GM04503 (cell line): ENCODE measurements around the gene ARL10.
A peak's percentile ranks its signal among the peaks of the same experiment; 100 is the strongest.

Source experiments
- DNase-seq: peaks from one replicate; pipeline ENCODE4 v3.0.0-alpha.2; 2012; ENCODE audit warnings: low read depth

The ARL10 gene

DNA sequence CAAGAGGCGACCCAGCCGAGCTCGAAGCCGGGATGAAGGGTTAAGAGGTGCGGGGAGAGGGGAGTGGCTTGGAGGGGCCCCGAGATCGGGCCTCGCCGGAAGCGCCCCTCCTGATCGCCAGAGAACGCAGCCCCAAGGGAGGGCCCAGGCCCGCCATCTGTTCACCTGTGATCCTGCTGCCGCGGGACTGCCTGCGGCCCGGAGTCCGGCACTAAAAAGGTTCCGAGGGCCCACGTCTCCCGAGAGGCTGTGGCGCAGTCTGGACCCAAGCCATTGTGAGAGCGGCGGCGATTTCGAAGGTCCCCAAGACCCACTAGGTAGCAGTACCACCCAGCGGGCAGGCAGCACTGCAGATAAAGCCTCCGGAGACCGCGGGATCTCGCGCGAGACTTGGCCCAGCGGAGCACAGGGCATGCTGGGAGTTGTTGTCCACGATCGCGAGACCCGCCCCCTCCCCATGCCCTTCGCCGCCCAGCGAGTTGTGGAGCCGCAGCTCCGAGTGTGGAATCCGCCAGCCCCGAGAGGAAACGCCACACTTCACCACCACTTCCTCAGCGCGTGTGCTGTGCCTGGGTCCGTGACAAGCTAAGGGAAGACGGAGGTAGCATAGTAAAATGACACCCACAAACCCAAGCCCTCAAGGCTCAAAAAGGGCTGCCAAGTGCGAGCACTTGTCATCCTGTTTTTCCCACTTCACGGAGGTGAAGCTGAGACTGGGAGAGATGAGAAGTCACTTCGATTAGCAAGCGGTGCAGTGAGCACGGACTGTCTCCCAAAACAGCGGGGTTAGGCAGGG is 3.7 kb upstream of the ARL10 start, which contains the start of gene KIAA1191:
Gene KIAA1191, minus strand, starts transcription at position 328 of the 796 bp plus-strand sequence. CDS start 2,256 bp downstream, outside the sequence.
- DNase-seq = peak; percentile 58

DNA sequence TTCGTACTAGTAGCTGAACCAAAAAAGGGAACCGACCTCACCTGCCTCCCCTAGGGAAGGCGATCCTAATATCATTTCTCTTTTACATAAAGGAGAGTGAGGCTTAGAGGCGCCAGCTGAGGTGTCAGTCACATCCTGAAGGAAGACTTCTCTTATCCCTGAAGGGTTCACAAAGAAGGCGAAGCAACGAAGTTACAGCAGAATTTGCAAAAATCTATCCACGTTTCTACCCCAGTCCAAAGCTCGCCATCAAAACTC is 3.1 kb upstream of the ARL10 start:
- no peak for DNase-seq

DNA sequence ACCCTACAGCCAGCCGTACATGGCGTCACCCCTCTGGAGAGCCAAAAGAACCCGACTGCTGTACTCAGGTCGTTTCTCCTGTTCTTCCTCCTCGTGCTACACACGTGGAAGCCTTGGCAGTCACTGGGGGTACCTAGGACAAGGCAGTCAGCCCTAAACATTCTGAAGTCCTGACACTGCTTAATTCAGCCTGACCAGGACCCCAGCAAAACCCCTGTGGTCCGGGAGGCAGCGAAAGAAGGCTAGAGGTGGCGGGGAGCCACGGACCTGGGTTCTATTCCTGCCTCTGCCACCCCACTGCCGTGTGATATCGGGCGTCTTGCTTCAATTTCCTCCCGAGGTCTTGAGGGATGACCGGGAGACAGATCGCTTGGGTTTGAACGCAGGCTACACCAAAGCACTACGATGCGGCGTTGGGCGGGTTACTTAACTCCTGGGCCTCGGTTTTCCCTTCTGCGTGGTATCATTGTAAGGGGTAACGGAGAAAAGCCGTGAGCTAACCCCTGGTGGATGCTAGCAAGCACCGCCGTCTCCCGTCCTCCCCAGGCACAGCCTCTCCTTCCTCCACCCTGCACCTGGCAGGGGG is 429 bp upstream of the ARL10 start:
- no peak for DNase-seq

DNA sequence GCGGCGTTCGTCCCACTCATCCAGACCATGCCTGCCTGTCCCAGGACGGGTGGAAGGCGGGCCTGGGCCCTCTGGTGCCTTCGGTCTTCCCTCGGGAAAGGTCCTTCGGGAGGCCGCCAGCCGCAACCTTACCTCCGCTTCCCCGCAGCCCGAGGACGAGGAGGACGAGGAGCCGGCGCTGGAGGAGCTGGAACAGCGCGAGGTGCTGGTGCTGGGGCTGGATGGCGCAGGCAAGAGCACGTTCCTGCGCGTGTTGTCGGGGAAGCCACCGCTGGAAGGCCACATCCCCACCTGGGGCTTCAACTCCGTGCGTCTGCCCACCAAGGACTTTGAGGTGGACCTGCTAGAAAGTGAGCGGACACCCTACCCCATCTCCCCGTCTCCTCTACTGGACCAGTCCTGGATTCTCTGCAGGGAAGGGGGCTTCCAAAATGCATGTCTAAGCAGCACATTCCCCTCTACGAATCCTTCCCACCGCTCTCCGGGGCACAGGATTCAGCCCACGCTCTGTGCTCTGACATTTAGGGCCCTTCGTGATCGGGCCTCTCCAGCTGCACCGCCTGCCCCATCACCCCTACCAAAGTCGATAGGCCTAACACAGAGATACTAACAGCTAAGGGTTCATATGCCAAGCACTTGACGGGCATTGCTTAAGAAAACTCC is 1.1 kb downstream of the ARL10 start:
- no peak for DNase-seq

DNA sequence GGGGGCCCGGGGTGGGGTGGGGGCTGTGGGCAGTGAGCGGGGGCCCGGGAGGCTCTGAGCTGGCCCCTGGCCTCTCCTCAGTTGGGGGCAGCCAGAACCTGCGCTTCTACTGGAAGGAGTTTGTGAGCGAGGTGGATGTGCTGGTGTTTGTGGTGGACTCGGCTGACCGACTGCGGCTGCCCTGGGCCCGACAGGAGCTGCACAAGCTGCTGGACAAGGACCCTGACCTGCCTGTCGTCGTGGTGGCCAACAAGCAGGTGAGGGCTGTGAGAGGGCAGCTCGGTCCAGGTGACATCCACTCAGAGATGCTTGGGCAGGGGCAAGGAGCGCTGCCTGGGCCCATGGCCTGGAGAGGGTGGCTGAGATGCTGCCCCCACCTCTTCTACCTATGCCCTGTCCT is 3.4 kb downstream of the ARL10 start:
- DNase-seq = no peak

DNA sequence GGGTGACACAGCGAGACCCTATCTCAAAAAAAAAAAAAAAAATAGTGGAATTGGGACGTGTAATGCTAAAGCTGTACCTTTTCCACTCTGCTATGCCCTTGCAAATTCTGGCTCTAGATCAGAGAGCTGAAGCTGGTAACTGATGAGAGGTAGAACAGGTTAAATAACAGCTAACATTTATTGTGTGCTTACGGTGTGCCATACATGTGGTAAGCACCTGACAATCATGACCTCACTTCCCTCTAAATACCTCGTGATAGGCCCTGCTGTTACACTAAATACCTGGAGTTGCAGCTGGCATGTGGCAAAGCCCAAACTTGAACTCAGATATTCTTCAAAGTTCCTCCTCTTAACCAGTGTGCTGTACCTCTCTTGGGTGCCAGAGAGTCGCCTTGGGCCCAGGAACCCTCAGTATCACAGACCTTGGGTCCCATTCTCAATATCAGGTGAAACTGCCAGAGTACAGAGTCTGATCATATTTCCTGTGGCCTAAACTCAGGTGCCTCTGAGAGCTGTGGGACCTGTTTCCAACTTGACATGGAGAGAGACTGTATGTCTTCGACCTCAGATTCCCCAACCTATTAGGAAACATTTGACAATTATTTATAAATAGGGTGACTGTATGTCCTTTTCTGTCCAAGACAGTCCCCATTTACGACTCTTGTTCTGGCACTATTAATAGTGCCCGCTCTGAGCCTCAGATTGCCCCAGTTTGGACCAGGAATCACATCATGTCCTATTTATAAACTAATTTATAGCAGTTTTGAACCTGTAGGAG is 4.8 kb downstream of the ARL10 start:
- no peak for DNase-seq

- DNase-seq = no peak
Observed at GRCh38 chr5:176371621-176372539, 6.6 kb downstream of the ARL10 start.

DNA sequence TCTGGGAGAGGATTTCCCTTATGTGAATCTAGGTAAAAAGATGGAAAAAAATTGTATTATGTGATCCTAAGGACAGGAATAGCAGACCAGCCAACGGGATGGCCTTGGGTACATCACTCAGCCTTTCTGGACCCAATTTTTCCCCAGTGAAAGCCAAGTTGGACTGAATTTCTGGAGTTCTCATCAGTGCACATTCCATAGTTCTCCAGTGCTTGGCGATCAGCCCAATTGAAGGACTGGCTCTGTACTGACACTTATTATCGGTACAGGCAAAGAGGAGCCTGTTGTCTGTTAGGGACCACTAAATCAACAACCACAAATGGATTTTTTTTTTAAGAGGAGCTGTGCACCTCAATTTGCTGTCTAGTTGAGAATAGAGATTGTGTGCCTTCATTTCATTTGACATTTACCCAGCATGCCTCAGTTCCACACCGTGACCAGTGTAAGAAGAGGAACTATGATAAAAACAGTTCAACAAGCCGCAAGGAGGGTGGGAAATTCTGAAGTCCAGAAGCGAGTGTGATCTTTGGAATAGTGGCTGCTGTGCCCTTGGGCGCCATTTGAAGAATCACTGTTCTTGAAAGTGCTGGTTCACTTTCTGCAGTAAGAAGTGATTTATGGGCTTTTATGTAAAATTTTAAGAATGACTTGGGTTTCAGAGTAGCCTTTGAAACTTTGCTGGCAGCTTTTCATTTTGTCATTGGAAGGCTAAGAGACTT is 8.0 kb downstream of the ARL10 start:
- DNase-seq = no peak

DNA sequence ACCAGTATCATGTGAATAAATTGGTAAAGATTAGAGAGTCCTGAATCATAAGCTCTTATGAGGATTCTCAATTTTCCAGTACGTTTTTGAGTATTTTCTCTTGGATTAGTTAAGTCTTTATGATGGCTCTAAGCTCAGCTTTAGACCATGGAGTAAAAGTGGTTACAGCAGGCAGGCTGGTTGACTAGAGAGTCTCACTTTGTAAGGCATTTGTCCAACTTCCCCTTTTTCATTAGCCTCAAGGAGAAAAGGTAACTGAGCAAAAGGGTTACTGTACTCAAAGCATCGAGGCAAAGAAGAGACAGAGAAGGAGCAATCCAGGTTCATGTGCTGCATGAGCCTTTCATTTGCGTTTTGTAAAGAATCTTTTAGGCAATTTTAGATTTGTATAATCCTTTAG is 14.6 kb downstream of the ARL10 start:
- no peak for DNase-seq

- DNase-seq = no peak
Observed at GRCh38 chr5:176381423-176381822, 16.1 kb downstream of the ARL10 start.

- no peak for DNase-seq
Observed at GRCh38 chr5:176381979-176382378, 16.7 kb downstream of the ARL10 start.

GRCh38 chr5:176382721-176383120 is 17.4 kb downstream of the ARL10 start:
- DNase-seq = no peak

- DNase-seq = no peak
Observed at GRCh38 chr5:176383248-176383905, 18.1 kb downstream of the ARL10 start.

DNA sequence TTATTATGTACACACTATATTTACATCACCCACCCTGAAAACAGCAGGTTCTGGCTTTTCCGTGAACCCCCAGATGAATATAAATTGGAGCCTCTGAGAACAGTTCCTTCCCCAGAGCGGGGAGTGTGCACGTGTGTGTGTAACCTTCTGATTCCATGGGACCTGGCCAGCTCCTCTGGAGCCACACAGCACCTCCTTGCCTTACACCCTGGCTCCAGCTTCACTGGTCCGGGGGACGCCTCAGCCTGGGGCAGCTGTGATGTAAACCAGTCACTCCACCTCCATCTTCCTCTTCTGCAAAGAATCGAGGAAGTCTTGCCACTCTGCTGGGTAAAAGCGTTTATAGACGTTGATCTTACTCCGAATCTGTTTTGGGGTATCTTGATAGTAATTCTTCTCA is 18.7 kb downstream of the ARL10 start:
- DNase-seq = no peak

DNA sequence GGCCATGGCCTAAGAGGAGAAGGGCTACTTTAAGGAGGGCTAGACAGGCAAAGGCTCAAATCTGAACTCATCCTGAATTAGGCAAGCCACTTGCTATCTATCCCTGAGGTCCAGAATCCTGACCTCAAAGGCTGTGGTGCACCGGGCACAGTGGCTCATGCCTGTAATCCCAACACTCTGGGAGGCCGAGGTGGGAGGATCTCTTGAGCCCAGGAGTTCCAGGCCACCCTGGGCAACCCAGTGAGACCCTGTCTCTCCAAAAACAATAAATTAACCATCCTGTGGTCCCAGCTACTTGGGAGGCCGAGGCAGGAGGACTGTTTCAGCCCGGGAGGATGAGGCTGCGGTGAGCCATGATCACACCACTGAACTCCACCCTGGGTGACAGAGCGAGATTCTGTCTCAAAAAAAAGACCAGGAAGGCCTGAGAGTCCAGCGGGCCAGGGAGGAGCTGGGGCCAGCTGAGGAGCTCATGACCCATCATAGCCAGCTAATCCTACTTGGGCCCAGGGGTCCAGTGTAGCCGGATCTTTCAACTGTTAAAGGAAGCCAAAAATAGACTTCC is 19.2 kb downstream of the ARL10 start:
- no peak for DNase-seq

- no peak for DNase-seq
Observed at GRCh38 chr5:176384991-176385390, 19.7 kb downstream of the ARL10 start.

GRCh38 chr5:176386491-176386890 is 21.2 kb downstream of the ARL10 start:
- DNase-seq = no peak

- DNase-seq = no peak
Observed at GRCh38 chr5:176387384-176387925, 22.2 kb downstream of the ARL10 start.

DNA sequence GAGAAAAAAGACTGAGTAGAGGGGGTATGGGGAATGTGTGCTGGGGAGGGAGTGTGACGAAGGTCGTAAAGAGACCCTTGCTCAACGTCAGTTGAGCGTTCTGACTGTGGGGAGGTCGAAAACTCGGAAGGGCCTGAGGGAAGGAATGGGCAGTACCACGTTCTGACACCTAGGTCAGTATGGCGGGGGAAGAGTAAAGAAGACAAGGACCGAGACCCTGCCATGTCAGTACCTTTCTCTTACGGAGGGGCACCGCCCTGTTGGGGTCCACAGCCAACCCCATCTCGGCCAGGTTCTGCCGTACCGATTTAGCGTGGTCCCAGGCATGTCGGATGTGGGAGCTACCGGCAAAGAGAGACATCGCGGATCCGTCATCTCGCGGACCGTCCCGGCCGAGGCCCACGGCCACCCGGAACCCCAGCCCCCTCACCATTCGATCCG is 22.7 kb downstream of the ARL10 start:
- no peak for DNase-seq
